HepG2 (cell line): ENCODE results near the gene SKIC2. TPM values are rescaled to one million over a fixed set of nuclear protein-coding genes. Genes with fewer than 3 reads are reported as not detected.

Experiments
- ARID3A ChIP-seq: IDR thresholded peaks from 2 replicates; pipeline ENCODE4 v1.6.1; 2012; ENCODE audit warnings: low read depth, low read length, improper control_type of control experiment
- ETV5 ChIP-seq: IDR thresholded peaks from 2 replicates; pipeline ENCODE4 v1.6.1; 2018; ENCODE audit warnings: missing biosample characterization, missing genetic modification reagents, inconsistent platforms, borderline replicate concordance
- FIP1L1 ChIP-seq: fragments of 200-400 bp; formaldehyde crosslinking; IDR thresholded peaks from 2 replicates; pipeline ENCODE4 v1.6.1; 2018; ENCODE audit warnings: low read depth, mild to moderate bottlenecking, low read length, moderate library complexity, borderline replicate concordance; ENCODE audit not compliant: insufficient read depth
- FOSL2 ChIP-seq: sonication (generic); formaldehyde crosslinking; IDR thresholded peaks from 2 replicates; pipeline ENCODE4 v1.4.0; 2020; ENCODE audit warnings: missing genetic modification reagents
- GRHL1 ChIP-seq: sonication (generic); formaldehyde crosslinking; conservative IDR thresholded peaks from 2 replicates; pipeline ENCODE4 v1.8.0; 2022; ENCODE audit warnings: missing genetic modification reagents
- HOXD1 ChIP-seq: sonication (generic); formaldehyde crosslinking; IDR thresholded peaks from 2 replicates; pipeline ENCODE4 v1.5.0; 2020; ENCODE audit warnings: missing genetic modification reagents
- KLF13 ChIP-seq: sonication (generic); formaldehyde crosslinking; IDR thresholded peaks from 2 replicates; pipeline ENCODE4 v1.4.0; 2020; ENCODE audit warnings: mild to moderate bottlenecking, missing genetic modification reagents
- RFX5 ChIP-seq: IDR thresholded peaks from 2 replicates; pipeline ENCODE4 v1.6.1; 2011; ENCODE audit warnings: low read depth, low read length, improper control_type of control experiment
- SOX5 ChIP-seq: IDR thresholded peaks from 2 replicates; pipeline ENCODE4 v1.6.1; 2016; ENCODE audit warnings: borderline replicate concordance
- SP1 ChIP-seq, 2 experiments: fragments of 450-650 bp in 1 of 2; sonication (generic) in 1 of 2; formaldehyde crosslinking in 1 of 2; IDR thresholded peaks; 2 replicates each; pipeline versions ENCODE4 v1.4.0 to v1.6.1; 2016 to 2020; ENCODE audit warnings: missing genetic modification reagents in 1 of 2
- TBL1XR1 ChIP-seq: fragments of 150-350 bp; IDR thresholded peaks from 2 replicates; pipeline ENCODE4 v1.6.1; 2014; ENCODE audit warnings: borderline replicate concordance, low read length; ENCODE audit not compliant: partially characterized antibody
- ZBTB37 ChIP-seq: sonication (generic); formaldehyde crosslinking; IDR thresholded peaks from 2 replicates; pipeline ENCODE4 v1.4.0; 2020; ENCODE audit warnings: mild to moderate bottlenecking, missing genetic modification reagents
- ZHX2 ChIP-seq, 2 experiments: sonication (generic) in 1 of 2; formaldehyde crosslinking in 1 of 2; IDR thresholded peaks; 2 replicates each; pipeline versions ENCODE4 v1.6.1 to v1.9.0; 2014 to 2022; ENCODE audit warnings: antibody characterized with exemption in 1 of 2, borderline replicate concordance in 1 of 2, inconsistent platforms in 1 of 2, low read depth in 1 of 2, missing genetic modification reagents in 1 of 2
- ZNF607 ChIP-seq: sonication (generic); formaldehyde crosslinking; IDR thresholded peaks from 2 replicates; pipeline ENCODE4 v1.5.1; 2020; ENCODE audit warnings: missing genetic modification reagents, mild to moderate bottlenecking, borderline replicate concordance
- ZNF784 ChIP-seq: sonication (generic); formaldehyde crosslinking; IDR thresholded peaks from 2 replicates; pipeline ENCODE4 v1.5.1; 2020; ENCODE audit warnings: missing genetic modification reagents, mild to moderate bottlenecking, borderline replicate concordance
- polyA plus RNA-seq, 8 experiments: library from polyadenylated mRNA; depleted of rRNA in 3 of 8; stranded (reverse) in 7 of 8; unstranded in 1 of 8; fragments of >200 nt; fragmentation: Illumina TruSeq in 4 of 8; extraction: Trizol in 4 of 8; gene quantifications; 2 replicates each; pipeline versions ENCODE4 v1.2.1 to v1.2.3, GENCODE V29; 2011 to 2016; ENCODE audit warnings: low read depth in 4 of 8, missing spikeins in 1 of 8, mixed read lengths in 1 of 8; ENCODE audit not compliant: insufficient read depth in 1 of 8
- total RNA-seq, 5 experiments: library from RNA; depleted of rRNA; stranded (reverse); fragments of >200 nt; fragmentation: Illumina TruSeq; extraction: Trizol; gene quantifications; 2 replicates each; pipeline ENCODE4 v1.2.3, GENCODE V29; 2016; ENCODE audit warnings: low read depth in 1 of 5

The SKIC2 gene
- total and polyA plus RNA-seq, 2 of the 13 experiments (the other 11 are each of a cell fraction or from before 2014, with no cell fraction given): 67.1 to 68.4 TPM

GRCh38 chr6:31971993-31972708 lies 13.2 kb downstream of the SKIC2 start, which contains the start of gene DXO (continued):
- TF ChIP-seq ZHX2 (IDR thresholded peaks at IDR 0.05; ENCODE audit: low read depth): peak; percentile 99
- 0 out of 2 replicates have a peak, but pooled peaks have one; percentile 49 for TF ChIP-seq ZHX2 (CRISPR knock-in tag; IDR thresholded peaks at IDR 0.05; ENCODE audit: borderline replicate concordance)
- TF ChIP-seq SP1 (IDR thresholded peaks at IDR 0.05): no peak
- peak; percentile 92 for TF ChIP-seq SP1 (CRISPR knock-in tag; IDR thresholded peaks at IDR 0.05)
- no peak for TF ChIP-seq GRHL1
- TF ChIP-seq SOX5 (CRISPR knock-in tag): no peak
- TF ChIP-seq FIP1L1: 0 out of 2 replicates have a peak, but pooled peaks have one; percentile 27
- TF ChIP-seq ETV5 (CRISPR knock-in tag): peak; percentile 66
- peak; percentile 14; the same call in 1 of the 2 replicates for TF ChIP-seq HOXD1 (CRISPR knock-in tag)
- no peak for TF ChIP-seq TBL1XR1
- TF ChIP-seq KLF13 (CRISPR knock-in tag): peak; percentile 64; the same call in 1 of the 2 replicates
- no peak; the same call in 1 of the 2 replicates for TF ChIP-seq ZNF784
- peak; percentile 57 for TF ChIP-seq FOSL2
- TF ChIP-seq ZBTB37 (CRISPR knock-in tag): no peak
- peak; percentile 38; the same call in 1 of the 2 replicates for TF ChIP-seq RFX5
- TF ChIP-seq ARID3A: no peak
- TF ChIP-seq ZNF607 (CRISPR knock-in tag): peak; percentile 97
